Measurements from ENCODE around the gene TMEM39A. TPM values are rescaled to one million over a fixed set of nuclear protein-coding genes. Genes with fewer than 3 reads are reported as not detected.
A peak's percentile ranks its signal among the peaks of the same experiment; 100 is the strongest.

The TMEM39A gene
- total and polyA plus RNA-seq, 3 experiments from 2014 or later, result 22.1 to 45.3 (median 44.4) TPM

DNA sequence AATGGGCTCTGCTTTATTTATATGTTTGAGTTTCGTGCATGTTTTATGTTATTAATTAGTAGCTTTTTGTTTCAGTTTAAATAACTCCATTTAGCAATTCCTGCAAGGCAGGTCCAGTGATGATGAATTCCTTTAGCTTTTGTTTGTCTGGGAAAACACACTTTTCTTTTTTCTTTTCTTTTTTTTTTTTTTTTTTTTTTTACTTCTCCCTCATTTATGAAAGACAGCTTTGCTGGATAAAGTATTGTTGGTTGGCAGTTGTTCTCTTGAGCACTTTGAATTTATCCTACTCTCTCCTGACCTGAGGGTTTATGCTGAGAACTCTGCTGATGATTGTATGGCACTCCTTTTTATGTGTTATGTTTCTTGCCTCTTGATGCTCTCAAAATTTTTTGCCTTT lies 35.7 kb downstream of the TMEM39A start:
- DNase-seq, result no peak
- H3K9me3 ChIP-seq (ENCODE audit: low read length), result peaks cover 24% of the 10 kb centered on the region
- H3K4me1 ChIP-seq (ENCODE audit: insufficient read depth, low read length), result no peaks in the 10 kb centered on the region
- H3K9me3 Mint-ChIP-seq, result peaks cover 37 to 60% (median 57%) of the 10 kb centered on the region in 5 donors
- H3K27me3 ChIP-seq (ENCODE audit: insufficient read depth, low read length, poor library complexity, severe bottlenecking), result no peaks in the 10 kb centered on the region
- H3K4me3 ChIP-seq (ENCODE audit: low read length), result no peak overlapping the region
- ChIA-PET CTCF (no interaction called here), POLR2A (no interaction called here)
- H3K27ac Mint-ChIP-seq, result no peak overlapping the region
- peaks cover 18% of the 10 kb centered on the region for H3K36me3 ChIP-seq (ENCODE audit: insufficient read depth, low read length)
- no peaks in the 10 kb centered on the region for H3K4me1 Mint-ChIP-seq
- H3K27me3 Mint-ChIP-seq, result no peaks in the 10 kb centered on the region
- H3K4me3 Mint-ChIP-seq, result no peak overlapping the region
- H3K27ac ChIP-seq (ENCODE audit: low read depth, low read length), result no peak overlapping the region
- peaks cover 34 to 70% (median 41%) of the 10 kb centered on the region in 3 donors for H3K36me3 Mint-ChIP-seq

DNA sequence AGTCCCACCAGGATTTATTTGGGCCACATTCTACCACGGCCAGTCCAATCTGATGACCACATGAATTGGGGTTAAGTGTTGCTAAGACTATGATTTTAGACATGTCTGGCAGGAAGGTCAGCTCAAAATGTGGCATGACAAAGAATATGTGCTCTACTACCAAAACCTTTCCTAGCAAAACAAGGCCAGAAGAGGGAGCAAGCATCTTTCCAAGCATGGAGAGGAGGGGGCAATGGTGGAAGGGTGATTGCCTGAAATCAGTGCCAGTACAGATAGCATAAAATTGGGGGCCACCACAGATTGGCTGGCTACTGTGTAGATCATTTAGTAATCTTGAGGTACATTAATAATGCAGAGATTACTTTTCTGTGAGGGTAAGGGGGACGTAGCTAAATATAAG lies 43.2 kb downstream of the TMEM39A start:
- CTCF ChIA-PET, result interaction anchor here (1.4 kb wide), 1 partner anchor 179 kb away, joined by 3 read pairs; no protein-coding TSS in a partner anchor
- H3K27ac Mint-ChIP-seq, result peak overlapping the region in 4 of 8 donors; percentile 6 to 30 (median 7)
- POLR2A ChIA-PET, result no interaction called here

DNA sequence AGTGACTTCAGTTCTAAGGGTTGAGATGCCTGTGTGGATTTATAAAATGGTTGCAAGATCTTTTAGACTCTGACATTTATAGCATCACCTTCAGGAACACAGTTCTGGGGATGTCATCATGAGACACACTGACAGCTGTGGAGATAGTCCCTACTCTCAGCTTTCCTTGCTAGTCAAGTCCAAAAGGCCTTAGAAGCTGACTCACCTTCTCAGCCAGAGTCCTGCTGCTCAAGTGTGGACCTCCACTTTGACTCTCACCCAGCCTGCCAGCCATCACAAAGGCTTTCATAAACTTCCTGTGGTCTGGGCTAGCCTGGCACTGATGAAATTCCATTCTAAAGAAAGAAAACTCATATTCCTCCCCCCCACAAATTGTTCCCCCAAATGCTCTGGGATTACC lies 44.8 kb downstream of the TMEM39A start:
- H3K36me3 Mint-ChIP-seq, result peaks cover 0 to 13% (median 6%) of the 10 kb centered on the region in 3 donors
- Histone ChIP-seq H3K9me3 (ENCODE audit: low read length) (no peaks in the 10 kb centered on the region), H3K4me1 (ENCODE audit: insufficient read depth, low read length) (no peaks in the 10 kb centered on the region), H3K27ac (ENCODE audit: low read depth, low read length) (no peak overlapping the region), H3K27me3 (ENCODE audit: insufficient read depth, low read length, poor library complexity, severe bottlenecking) (no peaks in the 10 kb centered on the region), H3K36me3 (ENCODE audit: insufficient read depth, low read length) (peaks cover 5% of the 10 kb centered on the region), H3K4me3 (ENCODE audit: low read length) (no peak overlapping the region)
- H3K9me3 Mint-ChIP-seq, result no peaks in the 10 kb centered on the region
- peaks cover 0 to 14% (median 4%) of the 10 kb centered on the region in 3 donors for H3K4me1 Mint-ChIP-seq
- H3K27ac Mint-ChIP-seq, result peak overlapping the region in 1 of 8 donors; percentile 52
- no peak for DNase-seq
- CTCF ChIA-PET, result no interaction called here
- POLR2A ChIA-PET, result no interaction called here
- H3K4me3 Mint-ChIP-seq, result no peak overlapping the region
- no peaks in the 10 kb centered on the region for H3K27me3 Mint-ChIP-seq

More for the DNA sequence above, 43.2 kb downstream of the TMEM39A start:
- Histone ChIP-seq H3K27me3 (ENCODE audit: insufficient read depth, low read length, poor library complexity, severe bottlenecking) (no peaks in the 10 kb centered on the region), H3K4me3 (ENCODE audit: low read length) (no peak overlapping the region), H3K4me1 (ENCODE audit: insufficient read depth, low read length) (no peaks in the 10 kb centered on the region), H3K27ac (ENCODE audit: low read depth, low read length) (no peak overlapping the region), H3K36me3 (ENCODE audit: insufficient read depth, low read length) (no peaks in the 10 kb centered on the region), H3K9me3 (ENCODE audit: low read length) (no peaks in the 10 kb centered on the region)
- peaks cover 3 to 6% (median 5%) of the 10 kb centered on the region in 3 donors for H3K36me3 Mint-ChIP-seq
- DNase-seq, result no peak
- peaks cover 4 to 10% (median 6%) of the 10 kb centered on the region in 5 donors for H3K9me3 Mint-ChIP-seq
- no peaks in the 10 kb centered on the region for H3K27me3 Mint-ChIP-seq
- H3K4me1 Mint-ChIP-seq, result peaks cover 0 to 14% (median 4%) of the 10 kb centered on the region in 3 donors
- H3K4me3 Mint-ChIP-seq, result no peak overlapping the region

DNA sequence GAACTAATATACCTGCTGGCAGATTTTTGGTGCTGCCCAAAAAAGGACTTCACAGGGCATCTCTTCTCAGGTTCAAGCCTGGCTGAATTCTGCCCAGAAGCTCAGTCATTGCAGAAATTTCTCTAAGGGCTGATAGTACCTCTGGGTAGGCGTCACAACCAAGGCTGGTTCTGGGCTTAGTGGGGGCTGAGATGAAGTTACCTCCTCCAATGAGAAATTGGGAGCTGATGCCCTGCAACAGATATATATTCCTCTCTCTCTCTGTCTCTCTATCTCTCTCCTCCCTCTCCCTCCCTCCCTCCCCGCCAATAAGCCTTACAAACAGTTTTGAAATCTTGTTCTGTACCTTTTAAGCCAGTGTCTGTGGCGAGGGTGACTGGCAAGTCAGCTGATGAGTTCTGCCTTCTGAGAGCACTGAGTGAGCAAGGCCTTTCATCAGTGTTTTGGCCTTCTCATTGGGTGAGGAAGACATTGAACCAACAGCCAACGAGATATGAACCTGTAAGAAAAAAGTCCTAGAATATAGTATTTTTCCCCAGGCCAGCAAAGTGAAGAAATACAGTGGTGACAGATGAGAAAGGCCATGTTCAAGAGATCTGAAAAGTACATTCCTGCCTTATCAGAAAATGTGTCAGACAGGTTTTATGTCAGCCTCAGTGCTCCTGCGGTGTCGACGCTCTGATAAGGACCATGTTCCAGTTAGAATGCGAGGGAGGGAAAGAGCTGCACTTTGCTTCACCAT lies 45.5 kb downstream of the TMEM39A start:
- peaks cover 0 to 13% (median 6%) of the 10 kb centered on the region in 3 donors for H3K36me3 Mint-ChIP-seq
- no peaks in the 10 kb centered on the region for H3K27me3 ChIP-seq (ENCODE audit: insufficient read depth, low read length, poor library complexity, severe bottlenecking)
- no peaks in the 10 kb centered on the region for H3K4me1 ChIP-seq (ENCODE audit: insufficient read depth, low read length)
- H3K4me3 Mint-ChIP-seq, result no peak overlapping the region
- H3K36me3 ChIP-seq (ENCODE audit: insufficient read depth, low read length), result peaks cover 9% of the 10 kb centered on the region
- POLR2A ChIA-PET, result no interaction called here
- no peak for DNase-seq
- no peaks in the 10 kb centered on the region for H3K9me3 ChIP-seq (ENCODE audit: low read length)
- H3K4me3 ChIP-seq (ENCODE audit: low read length), result no peak overlapping the region
- no peak overlapping the region for H3K27ac ChIP-seq (ENCODE audit: low read depth, low read length)
- no peaks in the 10 kb centered on the region for H3K9me3 Mint-ChIP-seq
- CTCF ChIA-PET, result no interaction called here
- H3K27ac Mint-ChIP-seq, result peak overlapping the region in 3 of 8 donors; percentile 29 to 74 (median 48)
- H3K4me1 Mint-ChIP-seq, result peaks cover 0 to 14% (median 4%) of the 10 kb centered on the region in 3 donors
- H3K27me3 Mint-ChIP-seq, result no peaks in the 10 kb centered on the region

DNA sequence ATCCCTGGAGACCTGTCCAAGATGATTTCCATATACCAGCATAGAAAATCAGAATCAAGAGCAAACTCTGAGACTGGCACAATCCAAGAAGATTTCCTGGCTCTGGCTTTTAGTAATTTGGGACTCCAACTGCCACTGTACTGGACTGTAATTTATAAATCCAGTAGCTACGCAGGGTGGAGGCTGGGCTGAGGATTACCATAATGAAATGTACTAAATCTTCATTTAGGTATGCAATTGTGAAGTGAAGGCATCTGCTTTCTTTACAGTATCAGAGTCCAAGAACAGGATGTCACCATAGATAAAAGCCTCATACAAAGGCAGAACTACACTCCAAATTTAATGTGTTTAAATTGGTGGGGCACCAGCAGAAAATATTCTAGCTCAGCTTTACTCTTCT lies 46.5 kb downstream of the TMEM39A start:
- Mint-ChIP-seq H3K4me3 (no peak overlapping the region), H3K27me3 (no peaks in the 10 kb centered on the region), H3K4me1 (peaks cover 0 to 8% (median 3%) of the 10 kb centered on the region in 3 donors), H3K27ac (no peak overlapping the region), H3K36me3 (peaks cover 0 to 14% (median 6%) of the 10 kb centered on the region in 3 donors), H3K9me3 (no peaks in the 10 kb centered on the region)
- Histone ChIP-seq H3K4me3 (ENCODE audit: low read length) (no peak overlapping the region), H3K9me3 (ENCODE audit: low read length) (no peaks in the 10 kb centered on the region), H3K27me3 (ENCODE audit: insufficient read depth, low read length, poor library complexity, severe bottlenecking) (no peaks in the 10 kb centered on the region), H3K36me3 (ENCODE audit: insufficient read depth, low read length) (peaks cover 9% of the 10 kb centered on the region), H3K4me1 (ENCODE audit: insufficient read depth, low read length) (no peaks in the 10 kb centered on the region), H3K27ac (ENCODE audit: low read depth, low read length) (no peak overlapping the region)
- no peak for DNase-seq
- ChIA-PET CTCF (no interaction called here), POLR2A (no interaction called here)

DNA sequence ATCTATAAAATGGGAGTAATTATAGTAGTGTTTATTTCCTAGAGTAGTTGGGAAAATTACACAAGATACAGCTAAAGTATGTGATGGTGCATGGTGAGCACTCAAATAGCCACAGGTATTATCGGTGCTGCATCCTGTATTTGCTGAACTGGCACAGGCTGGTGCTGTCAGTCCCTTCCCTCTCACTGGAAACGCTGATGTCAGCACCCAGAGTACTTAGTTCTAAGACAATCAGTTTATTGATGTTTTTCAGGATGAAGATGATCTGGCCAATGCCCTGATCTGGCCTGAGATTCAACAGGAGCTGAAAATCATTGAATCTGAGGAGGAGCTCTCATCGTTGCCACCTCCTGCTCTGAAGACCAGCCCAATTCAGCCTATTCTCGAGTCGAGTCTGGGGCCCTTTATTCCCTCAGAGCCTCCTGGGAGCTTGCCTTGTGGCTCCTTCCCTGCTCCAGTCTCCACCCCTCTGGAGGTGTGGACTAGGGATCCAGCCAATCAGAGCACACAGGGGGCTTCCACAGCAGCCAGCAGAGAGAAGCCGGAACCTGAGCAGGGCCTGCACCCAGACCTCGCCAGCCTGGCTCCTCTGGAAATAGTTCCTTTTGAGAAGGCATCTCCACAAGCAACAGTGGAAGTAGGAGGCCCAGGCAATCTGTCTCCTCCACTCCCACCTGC lies 49.7 kb downstream of the TMEM39A start:
- ChIA-PET CTCF (no interaction called here), POLR2A (no interaction called here)
- no peak overlapping the region for H3K27ac Mint-ChIP-seq
- Histone ChIP-seq H3K27me3 (ENCODE audit: insufficient read depth, low read length, poor library complexity, severe bottlenecking) (no peaks in the 10 kb centered on the region), H3K27ac (ENCODE audit: low read depth, low read length) (no peak overlapping the region), H3K4me1 (ENCODE audit: insufficient read depth, low read length) (no peaks in the 10 kb centered on the region), H3K36me3 (ENCODE audit: insufficient read depth, low read length) (peaks cover 9% of the 10 kb centered on the region), H3K4me3 (ENCODE audit: low read length) (no peak overlapping the region), H3K9me3 (ENCODE audit: low read length) (no peaks in the 10 kb centered on the region)
- no peaks in the 10 kb centered on the region for H3K4me1 Mint-ChIP-seq
- peaks cover 13 to 38% (median 19%) of the 10 kb centered on the region in 3 donors for H3K36me3 Mint-ChIP-seq
- no peak overlapping the region for H3K4me3 Mint-ChIP-seq
- DNase-seq, result no peak
- no peaks in the 10 kb centered on the region for H3K27me3 Mint-ChIP-seq
- H3K9me3 Mint-ChIP-seq, result no peaks in the 10 kb centered on the region

DNA sequence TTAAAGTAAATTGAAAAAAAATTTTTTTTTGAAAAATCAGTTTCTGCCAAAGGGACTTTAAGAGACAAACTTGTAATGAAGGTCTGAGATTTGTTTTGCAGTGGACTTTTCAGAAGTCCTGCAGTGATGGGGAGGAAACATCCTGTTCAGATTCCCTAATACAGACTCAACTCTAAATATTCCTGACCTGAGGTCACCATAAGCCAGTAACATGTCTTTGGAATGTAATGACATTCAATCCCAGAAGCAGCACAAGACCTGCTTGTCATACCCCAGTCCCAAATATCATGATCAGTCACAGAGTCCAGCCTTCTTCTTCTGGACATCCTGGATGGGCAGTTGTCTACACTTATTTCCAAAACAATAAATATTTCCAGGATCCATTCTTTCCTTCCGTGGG lies 53.6 kb downstream of the TMEM39A start:
- CTCF ChIA-PET, result no interaction called here
- no peak overlapping the region for H3K27ac ChIP-seq (ENCODE audit: low read depth, low read length)
- no peaks in the 10 kb centered on the region for H3K4me1 ChIP-seq (ENCODE audit: insufficient read depth, low read length)
- H3K27me3 Mint-ChIP-seq, result no peaks in the 10 kb centered on the region
- peaks cover 13 to 40% (median 18%) of the 10 kb centered on the region in 3 donors for H3K36me3 Mint-ChIP-seq
- H3K9me3 Mint-ChIP-seq, result no peaks in the 10 kb centered on the region
- no peak overlapping the region for H3K4me3 ChIP-seq (ENCODE audit: low read length)
- H3K9me3 ChIP-seq (ENCODE audit: low read length), result no peaks in the 10 kb centered on the region
- H3K4me1 Mint-ChIP-seq, result no peaks in the 10 kb centered on the region
- no peaks in the 10 kb centered on the region for H3K27me3 ChIP-seq (ENCODE audit: insufficient read depth, low read length, poor library complexity, severe bottlenecking)
- no peak overlapping the region for H3K4me3 Mint-ChIP-seq
- POLR2A ChIA-PET, result no interaction called here
- peaks cover 9% of the 10 kb centered on the region for H3K36me3 ChIP-seq (ENCODE audit: insufficient read depth, low read length)
- no peak overlapping the region for H3K27ac Mint-ChIP-seq
- no peak for DNase-seq

DNA sequence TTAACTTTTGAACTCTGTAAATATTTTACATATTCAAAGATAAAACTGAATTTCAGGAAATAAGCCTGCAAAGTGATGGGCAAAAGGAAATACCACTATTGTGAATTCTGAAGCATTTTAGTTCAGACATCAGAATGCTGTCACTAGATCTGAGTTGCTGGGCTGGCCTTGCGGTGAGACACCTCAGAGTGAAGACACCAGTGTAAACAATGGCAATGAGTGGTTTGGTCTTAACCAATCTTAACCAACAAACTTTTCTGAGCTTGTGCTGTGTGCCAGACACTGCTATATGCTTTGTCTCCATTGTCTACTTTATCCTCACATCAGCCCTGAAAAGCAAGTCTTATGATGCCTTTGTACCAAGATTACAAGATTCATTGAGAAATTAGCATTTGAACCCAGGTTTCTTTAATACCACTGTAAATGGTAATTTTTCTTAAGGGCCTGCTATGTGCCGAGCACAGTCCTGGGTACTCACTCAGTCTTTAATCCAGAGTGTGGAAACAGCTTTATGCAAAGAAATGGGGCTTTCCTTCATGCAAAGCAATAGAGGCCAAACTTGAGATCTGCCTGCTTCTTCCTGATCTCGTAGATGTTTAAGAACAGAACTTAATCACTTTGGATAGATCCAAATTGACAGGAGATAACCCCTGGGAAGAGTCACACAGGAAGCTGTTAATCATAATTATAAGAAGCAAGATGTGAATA lies 55.0 kb downstream of the TMEM39A start:
- peaks cover 13 to 33% (median 18%) of the 10 kb centered on the region in 3 donors for H3K36me3 Mint-ChIP-seq
- POLR2A ChIA-PET, result no interaction called here
- CTCF ChIA-PET, result no interaction called here

More for the DNA sequence above, 55.0 kb downstream of the TMEM39A start:
- no peak overlapping the region for H3K27ac ChIP-seq (ENCODE audit: low read depth, low read length)
- H3K4me3 ChIP-seq (ENCODE audit: low read length), result no peak overlapping the region
- no peak for DNase-seq
- no peak overlapping the region for H3K27ac Mint-ChIP-seq
- H3K36me3 ChIP-seq (ENCODE audit: insufficient read depth, low read length), result peaks cover 1% of the 10 kb centered on the region
- H3K4me3 Mint-ChIP-seq, result no peak overlapping the region
- H3K4me1 ChIP-seq (ENCODE audit: insufficient read depth, low read length), result no peaks in the 10 kb centered on the region
- H3K27me3 Mint-ChIP-seq, result no peaks in the 10 kb centered on the region
- H3K27me3 ChIP-seq (ENCODE audit: insufficient read depth, low read length, poor library complexity, severe bottlenecking), result no peaks in the 10 kb centered on the region
- no peaks in the 10 kb centered on the region for H3K4me1 Mint-ChIP-seq
- H3K9me3 Mint-ChIP-seq, result no peaks in the 10 kb centered on the region
- no peaks in the 10 kb centered on the region for H3K9me3 ChIP-seq (ENCODE audit: low read length)
